ENCODE data around the gene SPP1. TPM values are rescaled to one million over a fixed set of nuclear protein-coding genes. Genes with fewer than 3 reads are reported as not detected.
"Not testable (repeated sequence)": the region's sequence is repeated elsewhere in the genome, so short reads cannot be mapped to it uniquely, and the experiment has no call there.

The SPP1 gene
- polyA plus RNA-seq, 1 experiment = 4.9 TPM

- peak; percentile 54 for DNase-seq (ENCODE audit: low read depth)
- Histone ChIP-seq H3K27me3 (ENCODE audit: control insufficient read depth, insufficient read depth, low read length) (no peaks in the 10 kb centered on the region), H3K4me3 (ENCODE audit: low read depth, low read length) (no peak overlapping the region), H3K36me3 (ENCODE audit: control insufficient read depth, insufficient read depth, low read length) (peaks cover 2% of the 10 kb centered on the region; the same call in 1 of the 2 replicates)
- POLR2A ChIA-PET = no interaction called here
- no peak for TF ChIP-seq CTCF (IDR thresholded peaks at IDR 0.05; ENCODE audit: insufficient read depth, low read depth, low read length)
- CTCF ChIA-PET = no interaction called here
Observed at GRCh38 chr4:88018466-88018865, 43.0 kb downstream of the SPP1 start.

GRCh38 chr4:88021824-88022223, 46.3 kb downstream of the SPP1 start:
- Histone ChIP-seq H3K4me3 (ENCODE audit: low read depth, low read length) (no peak overlapping the region), H3K36me3 (ENCODE audit: control insufficient read depth, insufficient read depth, low read length) (peaks cover 4% of the 10 kb centered on the region), H3K27me3 (ENCODE audit: control insufficient read depth, insufficient read depth, low read length) (no peaks in the 10 kb centered on the region)
- no peak for DNase-seq (ENCODE audit: low read depth)
- CTCF ChIA-PET = interaction anchor here (0.6 to 2.4 kb wide), 4 partner anchors 11 to 648 kb away, joined by 3 to 12 read pairs (median 4); no protein-coding TSS in a partner anchor
- POLR2A ChIA-PET = interaction anchor here (0.6 kb wide), 1 partner anchor 8 kb away, joined by 3 read pairs; no protein-coding TSS in a partner anchor
- TF ChIP-seq CTCF (IDR thresholded peaks at IDR 0.05; ENCODE audit: insufficient read depth, low read depth, low read length) = no peak

- DNase-seq (ENCODE audit: low read depth) = no peak
- POLR2A ChIA-PET = interaction anchor here (0.6 kb wide), 2 partner anchors 9 to 21 kb away, joined by 3 read pairs; no protein-coding TSS in a partner anchor
Observed at GRCh38 chr4:88022289-88022688, 46.8 kb downstream of the SPP1 start.

GRCh38 chr4:88025868-88026661, 50.6 kb downstream of the SPP1 start:
- H3K27me3 ChIP-seq (ENCODE audit: control insufficient read depth, insufficient read depth, low read length); DNase-seq (ENCODE audit: low read depth); CTCF ChIA-PET; H3K4me3 ChIP-seq (ENCODE audit: low read depth, low read length); H3K36me3 ChIP-seq (ENCODE audit: control insufficient read depth, insufficient read depth, low read length); POLR2A ChIA-PET: not testable (repeated sequence)

More at GRCh38 chr4:88022289-88022688, 46.8 kb downstream of the SPP1 start:
- Histone ChIP-seq H3K36me3 (ENCODE audit: control insufficient read depth, insufficient read depth, low read length) (peaks cover 4% of the 10 kb centered on the region), H3K27me3 (ENCODE audit: control insufficient read depth, insufficient read depth, low read length) (no peaks in the 10 kb centered on the region), H3K4me3 (ENCODE audit: low read depth, low read length) (no peak overlapping the region)
- TF ChIP-seq CTCF (IDR thresholded peaks at IDR 0.05; ENCODE audit: insufficient read depth, low read depth, low read length) = no peak
- CTCF ChIA-PET = interaction anchor here (0.9 to 2.4 kb wide), 3 partner anchors 10 to 190 kb away, joined by 3 to 12 read pairs (median 3); no protein-coding TSS in a partner anchor

- Histone ChIP-seq H3K36me3 (ENCODE audit: control insufficient read depth, insufficient read depth, low read length) (peaks cover 4% of the 10 kb centered on the region), H3K27me3 (ENCODE audit: control insufficient read depth, insufficient read depth, low read length) (no peaks in the 10 kb centered on the region), H3K4me3 (ENCODE audit: low read depth, low read length) (no peak overlapping the region)
- DNase-seq (ENCODE audit: low read depth) = peak; percentile 94
- ChIA-PET CTCF (no interaction called here), POLR2A (interaction anchor here (0.6 kb wide), 2 partner anchors 26 to 187 kb away, joined by 3 to 4 read pairs; no protein-coding TSS in a partner anchor)
- no peak for TF ChIP-seq CTCF (IDR thresholded peaks at IDR 0.05; ENCODE audit: insufficient read depth, low read depth, low read length)
Observed at GRCh38 chr4:88027611-88028608, 52.4 kb downstream of the SPP1 start.

Measured in BJ (cell line).